GM23338 (cell line): ENCODE results near the gene C2CD4D. TPM values are rescaled to one million over a fixed set of nuclear protein-coding genes. Genes with fewer than 3 reads are reported as not detected.

Source experiments
- ATAC-seq: fragments of 200-7000 bp; cut with Tn5 transposase; 3 replicates; pipeline ENCODE4 v1.9.1; 2020
- DNase-seq: peaks from one replicate; pipeline ENCODE4 v3.0.0-alpha.2; 2015; ENCODE audit warnings: low spot score
- H2AFZ ChIP-seq: fragments of 200-600 bp; sonication (generic); 2 replicates; pipeline ENCODE4 v1.8.0; 2016; ENCODE audit warnings: antibody characterized with exemption, mild to moderate bottlenecking, moderate library complexity
- H3F3A ChIP-seq: fragments of 200-600 bp; sonication (generic); replicated peaks from 2 replicates; pipeline ENCODE4 v1.8.0; 2017; ENCODE audit warnings: antibody characterized with exemption, mixed run types, low read depth
- H3K27ac ChIP-seq: fragments of 200-600 bp; sonication (generic); 2 replicates; pipeline ENCODE4 v1.6.1; 2016; ENCODE audit warnings: low read depth
- H3K27me3 ChIP-seq: fragments of 200-600 bp; sonication (generic); 2 replicates; pipeline ENCODE4 v1.8.0; 2016; ENCODE audit warnings: mild to moderate bottlenecking, mixed run types, moderate library complexity; ENCODE audit not compliant: insufficient read depth
- H3K36me3 ChIP-seq: fragments of 200-600 bp; sonication (generic); 2 replicates; pipeline ENCODE4 v1.8.0; 2016; ENCODE audit warnings: mild to moderate bottlenecking; ENCODE audit not compliant: insufficient read depth
- H3K4me1 ChIP-seq: fragments of 200-600 bp; sonication (generic); 2 replicates; pipeline ENCODE4 v1.8.0; 2016; ENCODE audit warnings: mild to moderate bottlenecking, moderate library complexity; ENCODE audit not compliant: insufficient read depth
- H3K4me2 ChIP-seq: fragments of 200-600 bp; sonication (generic); 2 replicates; pipeline ENCODE4 v1.7.1; 2017; ENCODE audit warnings: mixed run types
- H3K4me3 ChIP-seq: fragments of 200-600 bp; sonication (generic); 2 replicates; pipeline ENCODE4 v1.6.1; 2016; ENCODE audit warnings: mixed run types
- H3K79me2 ChIP-seq: fragments of 200-600 bp; sonication (generic); replicated peaks from 2 replicates; pipeline ENCODE4 v1.8.0; 2017; ENCODE audit warnings: mild to moderate bottlenecking; ENCODE audit not compliant: insufficient read depth
- H3K9me2 ChIP-seq: fragments of 200-600 bp; sonication (generic); 2 replicates; pipeline ENCODE4 v1.8.0; 2017; ENCODE audit not compliant: insufficient read depth
- H4K20me1 ChIP-seq: fragments of 200-600 bp; sonication (generic); replicated peaks from 2 replicates; pipeline ENCODE4 v1.8.0; 2017; ENCODE audit warnings: mild to moderate bottlenecking; ENCODE audit not compliant: insufficient read depth
- H3K27ac Mint-ChIP-seq: 2 replicates; pipeline ENCODE4 v1.8.0; 2020; ENCODE audit warnings: inconsistent platforms, mild to moderate bottlenecking, moderate library complexity, mixed read lengths
- H3K27me3 Mint-ChIP-seq: 3 replicates; pipeline ENCODE4 v1.8.0; 2022; ENCODE audit warnings: low read depth, mild to moderate bottlenecking, moderate library complexity, mixed read lengths, inconsistent platforms; ENCODE audit not compliant: insufficient read depth, poor library complexity
- H3K36me3 Mint-ChIP-seq: 3 replicates; pipeline ENCODE4 v1.8.0; 2021; ENCODE audit warnings: low read depth, mild to moderate bottlenecking, inconsistent platforms, moderate library complexity, mixed read lengths
- H3K4me1 Mint-ChIP-seq: 3 replicates; pipeline ENCODE4 v1.8.0; 2020; ENCODE audit warnings: mild to moderate bottlenecking, inconsistent platforms, mixed read lengths
- H3K4me3 Mint-ChIP-seq: 3 replicates; pipeline ENCODE4 v1.8.0; 2021; ENCODE audit warnings: moderate library complexity, mild to moderate bottlenecking, inconsistent platforms, mixed read lengths
- H3K9me3 Mint-ChIP-seq: 3 replicates; pipeline ENCODE4 v1.8.0; 2020; ENCODE audit warnings: moderate library complexity, mild to moderate bottlenecking, inconsistent platforms, mixed read lengths
- CREB1 ChIP-seq: fragments of 250-450 bp; sonication (Bioruptor Pico); IDR thresholded peaks from 2 replicates; pipeline ENCODE4 v1.5.0; 2020; ENCODE audit warnings: low read depth, mild to moderate bottlenecking, moderate library complexity
- CTCF ChIP-seq, 2 experiments: fragments of 200-600 bp in 1 of 2; sonication (generic) in 1 of 2; conservative IDR thresholded peaks; 2 replicates each; pipeline versions ENCODE4 v1.5.1 to v1.6.1; 2016 to 2017; ENCODE audit warnings: antibody characterized with exemption in 2 of 2, low read depth in 2 of 2, mild to moderate bottlenecking in 2 of 2, moderate library complexity in 1 of 2
- ETS1 ChIP-seq: IDR thresholded peaks from 2 replicates; pipeline ENCODE4 v1.6.1; 2016; ENCODE audit warnings: antibody characterized with exemption
- EZH2phosphoT487 ChIP-seq: fragments of 200-600 bp; sonication (generic); IDR thresholded peaks from one replicate; pipeline ENCODE4 v1.8.1; 2018; ENCODE audit warnings: antibody characterized with exemption; ENCODE audit not compliant: unreplicated experiment
- JUNB ChIP-seq: IDR thresholded peaks from one replicate; pipeline ENCODE4 v1.6.1; 2016; ENCODE audit warnings: antibody characterized with exemption; ENCODE audit not compliant: unreplicated experiment
- POLR2AphosphoS5 ChIP-seq: IDR thresholded peaks from 2 replicates; pipeline ENCODE4 v1.6.1; 2016; ENCODE audit warnings: antibody characterized with exemption, low read depth
- REST ChIP-seq: IDR thresholded peaks from one replicate; pipeline ENCODE4 v1.6.1; 2018; ENCODE audit warnings: antibody characterized with exemption; ENCODE audit not compliant: unreplicated experiment
- STAT1 ChIP-seq: IDR thresholded peaks from one replicate; pipeline ENCODE4 v1.6.1; 2016; ENCODE audit warnings: antibody characterized with exemption; ENCODE audit not compliant: unreplicated experiment
- ZNF114 ChIP-seq: fragments of 250-450 bp; sonication (Bioruptor Pico); IDR thresholded peaks from 2 replicates; pipeline ENCODE4 v1.5.0; 2020; ENCODE audit warnings: mild to moderate bottlenecking, moderate library complexity
- ZNF331 ChIP-seq: fragments of 250-450 bp; sonication (Bioruptor Pico); IDR thresholded peaks from 2 replicates; pipeline ENCODE4 v1.5.0; 2020; ENCODE audit warnings: low read depth, mild to moderate bottlenecking, moderate library complexity
- ZNF462 ChIP-seq: fragments of 250-450 bp; sonication (Bioruptor Pico); IDR thresholded peaks from 2 replicates; pipeline ENCODE4 v1.5.0; 2020; ENCODE audit warnings: mild to moderate bottlenecking, moderate library complexity
- polyA plus RNA-seq: library from polyadenylated mRNA; unstranded; fragments of >200 nt; fragmentation: Nextera tagmentation; extraction: Ambion mirVana; gene quantifications from 2 replicates; pipeline ENCODE4 v1.2.1, GENCODE V29; 2016
- total RNA-seq: library from RNA; depleted of rRNA; stranded (reverse); fragments of >200 nt; shearing (Covaris generic); gene quantifications from 2 replicates; pipeline ENCODE4 v1.2.3, GENCODE V29; 2014

Gene C2CD4D
- total and polyA plus RNA-seq, 2 experiments from 2014 or later = 0.35 to 0.82 TPM

- no peaks in the 10 kb centered on the region for H3K36me3 ChIP-seq
- Mint-ChIP-seq H3K4me3 (no peak overlapping the region), H3K9me3 (no peaks in the 10 kb centered on the region), H3K27me3 (peaks cover 8% of the 10 kb centered on the region), H3K4me1 (peaks cover 22% of the 10 kb centered on the region), H3K36me3 (no peaks in the 10 kb centered on the region), H3K27ac (peak overlapping the region; percentile 34; the same call in 1 of the 2 replicates)
- no peaks in the 10 kb centered on the region for H4K20me1 ChIP-seq
- no peak for DNase-seq
- TF ChIP-seq ZNF114 (CRISPR knock-in tag) = no peak
- TF ChIP-seq ZNF331 (CRISPR knock-in tag) = no peak
- no peak for TF ChIP-seq ETS1
- TF ChIP-seq ZNF462 = no peak
- no peak for TF ChIP-seq CREB1
- no peak for TF ChIP-seq STAT1
- TF ChIP-seq EZH2phosphoT487 = no peak
- TF ChIP-seq CTCF (conservative IDR thresholded peaks at IDR 0.05; ENCODE audit: low read depth in 2 of 2) = no peak
- no peak for TF ChIP-seq POLR2AphosphoS5
- no peak for TF ChIP-seq REST
- no peak for TF ChIP-seq JUNB
- H3F3A ChIP-seq = no peaks in the 10 kb centered on the region
- H3K4me1 ChIP-seq = peaks cover 7% of the 10 kb centered on the region
- H2AFZ ChIP-seq = peak overlapping the region; percentile 52; the same call in 1 of the 2 replicates
- no peak overlapping the region for H3K27ac ChIP-seq
- H3K79me2 ChIP-seq = no peaks in the 10 kb centered on the region
- no peaks in the 10 kb centered on the region for H3K9me2 ChIP-seq
- no peaks in the 10 kb centered on the region for H3K27me3 ChIP-seq
- no peak for ATAC-seq
- no peak overlapping the region for H3K4me2 ChIP-seq
- H3K4me3 ChIP-seq = no peak overlapping the region
Measured at GRCh38 chr1:151811181-151811580, 28.4 kb downstream of the C2CD4D start.
